NOMO-1 (cell line): ENCODE measurements around the gene ITIH6.
"Not testable (repeated sequence)": the region's sequence is repeated elsewhere in the genome, so short reads cannot be mapped to it uniquely, and the experiment has no call there.

Experiments used
- DNase-seq, 2 experiments: peaks; one replicate each; lab custom pipeline; 2025; ENCODE audit not compliant: unreplicated experiment in 2 of 2; lab: John Stamatoyannopoulos, UW

ITIH6 gene

DNA sequence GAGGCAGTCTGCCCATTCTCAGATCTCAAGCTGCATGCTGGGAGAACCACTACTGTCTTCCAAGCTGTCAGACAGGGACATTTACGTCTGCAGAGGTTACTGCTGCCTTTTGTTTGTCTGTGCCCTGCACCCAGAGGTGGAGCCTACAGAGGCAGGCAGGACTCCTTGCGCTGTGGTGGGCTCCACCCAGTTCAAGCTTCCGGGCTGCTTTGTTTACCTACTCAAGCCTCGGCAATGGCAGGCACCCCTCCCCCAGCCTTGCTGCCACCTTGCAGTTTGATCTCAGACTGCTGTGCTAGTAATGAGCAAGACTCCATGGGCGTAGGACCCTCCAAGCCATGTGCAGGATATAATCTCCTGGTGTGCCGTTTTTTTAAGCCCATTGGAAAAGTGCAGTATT lies 59.5 kb downstream of the ITIH6 start:
- DNase-seq, result not testable (repeated sequence)

DNA sequence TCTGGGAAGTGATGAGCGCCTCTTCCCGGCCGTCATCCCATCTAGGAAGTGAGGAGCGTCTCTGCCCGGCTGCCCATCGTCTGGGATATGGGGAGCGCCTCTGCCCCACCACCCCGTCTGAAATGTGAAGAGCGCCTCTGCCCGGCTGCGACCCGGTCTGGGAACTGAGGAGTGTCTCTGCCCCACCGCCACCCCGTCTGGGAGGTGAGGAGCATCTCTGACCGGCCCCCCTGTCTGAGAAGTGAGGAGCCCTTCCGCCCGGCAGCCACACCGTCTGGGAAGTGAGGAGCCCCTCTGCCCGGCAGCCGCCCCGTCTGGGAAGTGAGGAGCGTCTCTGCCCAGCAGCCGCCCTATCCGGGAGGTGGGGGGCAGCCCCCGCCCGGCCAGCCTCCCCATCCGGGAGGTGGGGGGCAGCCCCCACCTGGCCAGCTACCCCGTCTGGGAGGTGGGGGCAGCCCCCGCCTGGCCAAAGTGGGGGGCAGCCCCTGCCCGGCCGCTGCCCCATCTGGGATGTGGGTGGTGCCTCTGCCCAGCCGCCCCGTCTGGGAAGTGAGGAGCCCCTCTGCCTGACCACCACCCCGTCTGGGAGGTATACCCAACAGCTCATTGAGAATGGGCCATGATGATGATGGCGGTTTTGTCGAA lies 61.6 kb downstream of the ITIH6 start:
- DNase-seq, result not testable (repeated sequence)

DNA sequence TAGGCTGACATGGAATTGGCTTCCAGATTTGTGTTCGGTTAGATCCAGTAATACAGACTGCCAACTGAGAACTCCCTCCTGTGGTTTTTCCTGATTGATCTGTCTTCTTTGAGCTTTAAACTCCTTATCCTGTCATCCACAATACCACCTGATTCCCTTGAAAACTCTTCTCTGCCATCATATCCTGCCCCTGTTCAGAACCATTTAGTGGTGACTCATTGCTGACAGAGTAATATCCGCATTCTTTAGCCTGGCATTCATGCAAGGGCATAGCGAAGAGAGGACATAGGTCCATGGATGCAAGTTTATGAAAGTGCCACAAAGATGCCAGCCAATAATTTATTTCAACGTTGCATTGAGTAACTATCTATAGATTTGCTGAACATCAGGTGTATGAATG lies 76.6 kb downstream of the ITIH6 start:
- DNase-seq, result no peak

DNA sequence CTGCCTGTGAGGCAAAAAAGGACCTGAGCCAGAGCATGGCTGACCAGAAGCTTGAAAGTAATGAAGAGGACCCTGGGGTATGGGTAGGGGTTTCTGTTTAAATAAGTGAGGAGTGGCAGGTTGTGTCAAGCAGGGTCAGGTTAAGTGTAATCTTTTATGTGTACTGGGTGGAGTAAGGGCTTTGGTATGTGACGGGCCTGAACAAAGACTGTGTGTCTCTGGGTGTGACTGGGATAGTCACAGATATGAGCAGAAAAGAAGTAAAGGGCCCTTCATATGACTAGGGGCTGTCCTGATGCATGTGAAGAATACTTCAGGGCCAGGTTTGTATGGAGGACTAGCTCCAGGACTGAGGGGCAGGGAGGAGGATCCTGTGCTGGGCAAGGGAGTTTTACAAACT lies 82.4 kb downstream of the ITIH6 start:
- DNase-seq, result no peak

DNA sequence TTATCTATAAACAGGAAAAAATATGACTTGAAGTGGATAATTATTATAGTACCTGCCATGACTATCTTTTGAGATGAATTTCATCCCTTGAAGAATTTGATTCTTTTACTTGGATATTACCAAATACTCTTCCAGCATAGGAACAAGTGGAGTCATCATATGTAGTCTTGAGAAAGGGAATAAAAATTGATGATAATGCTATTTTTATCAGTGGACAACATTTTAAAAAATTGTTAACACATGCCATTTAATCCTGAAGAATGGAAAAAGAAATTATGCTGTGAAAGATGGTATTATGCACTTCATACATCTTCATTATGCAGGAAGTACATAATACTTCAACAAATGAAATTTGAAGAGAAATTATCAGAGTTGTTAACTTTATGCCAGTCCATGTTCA lies 83.6 kb downstream of the ITIH6 start:
- DNase-seq, result no peak

DNA sequence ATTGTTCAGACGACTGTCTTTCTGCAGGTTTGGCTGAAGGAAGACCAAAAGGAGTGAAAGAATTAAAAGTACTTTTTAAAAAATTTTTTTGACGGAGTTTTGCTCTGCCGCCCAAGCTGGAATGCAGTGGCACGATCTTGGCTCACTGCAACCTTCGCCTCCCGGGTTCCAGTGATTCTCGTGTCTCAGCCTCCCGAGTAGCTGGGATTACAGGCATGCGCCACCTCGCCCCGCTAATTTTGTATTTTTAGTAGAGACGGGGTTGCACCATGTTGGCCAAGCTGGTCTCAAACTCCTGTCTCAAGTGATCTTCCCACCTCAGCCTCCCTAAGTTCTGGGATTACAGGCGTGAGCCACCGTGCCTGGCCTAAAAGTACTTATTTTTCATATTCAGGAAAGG lies 86.3 kb downstream of the ITIH6 start:
- DNase-seq, result no peak

DNA sequence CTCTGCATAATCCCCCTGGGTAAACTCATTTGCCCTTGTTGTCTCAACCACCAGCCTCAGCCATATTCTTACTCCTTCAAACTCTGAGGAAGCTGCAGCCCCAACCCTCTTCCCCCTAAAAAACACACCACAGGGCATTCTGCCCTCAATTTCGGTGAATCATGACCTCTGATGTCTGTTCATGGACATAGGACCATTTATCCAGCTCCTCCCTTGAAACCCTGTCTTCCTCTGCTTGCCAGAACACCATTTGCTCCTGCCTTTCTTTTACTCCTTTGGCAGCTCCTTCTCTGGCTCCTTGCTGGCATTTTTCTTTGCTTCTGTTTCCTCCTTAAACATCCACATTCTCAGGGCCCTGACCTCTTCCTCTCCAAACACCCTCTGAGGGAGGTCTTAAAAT lies 87.1 kb downstream of the ITIH6 start:
- no peak for DNase-seq

DNA sequence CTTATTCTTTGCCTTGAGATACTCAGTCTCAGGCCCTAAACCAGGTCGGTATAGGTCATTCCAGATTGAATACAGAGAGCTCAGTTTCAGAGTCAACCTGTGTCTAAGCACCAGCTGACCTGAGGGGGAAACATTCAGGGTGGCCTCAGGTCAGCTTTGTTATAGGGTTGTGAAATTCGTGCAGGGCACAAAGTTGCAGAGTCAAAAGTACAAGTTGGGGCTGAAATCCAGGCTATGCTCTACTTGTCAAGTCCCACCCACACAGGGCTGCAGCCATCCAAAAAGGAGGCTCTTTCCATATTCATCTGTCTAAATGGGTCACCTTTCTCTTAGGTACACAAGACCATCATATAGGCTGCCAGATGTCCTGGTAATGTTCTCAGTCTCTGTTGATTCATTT lies 89.7 kb downstream of the ITIH6 start:
- DNase-seq, result no peak
